Activated T-cell treated with anti-CD3 and anti-CD28 coated beads for 4 hours (primary cell): ENCODE data around the gene CACNA1E.
"Not testable (repeated sequence)": the region's sequence is repeated elsewhere in the genome, so short reads cannot be mapped to it uniquely, and the experiment has no call there.

ENCODE experiments used
- DNase-seq: peaks from one replicate; pipeline ENCODE4 v3.0.0-alpha.2; 2020

Gene CACNA1E

DNA sequence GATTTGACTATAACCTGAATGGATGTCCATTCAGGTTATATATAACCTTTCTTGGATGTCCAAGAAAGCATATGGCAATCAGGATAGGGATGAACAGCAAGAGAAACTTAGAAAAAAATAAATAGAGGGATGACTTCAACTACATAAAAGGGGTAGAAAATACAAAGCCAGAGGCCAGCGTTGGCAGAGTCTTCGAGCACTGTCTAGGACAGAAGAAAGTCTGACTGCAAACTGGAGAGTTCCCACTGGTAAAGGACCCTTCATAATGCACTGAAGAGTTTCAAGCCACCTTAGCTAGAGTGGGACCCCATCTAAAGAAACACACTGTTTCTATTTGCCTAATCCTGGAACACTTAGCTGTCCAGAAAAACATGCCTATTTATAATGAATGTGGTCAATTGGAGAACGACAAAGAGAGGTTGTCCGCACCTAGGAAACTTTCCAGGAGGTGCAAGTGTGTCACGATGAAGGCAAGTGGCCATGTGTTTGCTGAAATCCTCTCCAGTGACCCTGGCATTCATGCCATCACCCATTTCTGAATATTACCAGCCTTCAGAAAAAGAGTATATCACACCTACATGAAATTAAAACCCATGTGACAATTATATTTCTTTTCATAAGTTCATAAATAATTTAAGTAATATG lies 362.8 kb downstream of the CACNA1E start:
- DNase-seq: no peak

DNA sequence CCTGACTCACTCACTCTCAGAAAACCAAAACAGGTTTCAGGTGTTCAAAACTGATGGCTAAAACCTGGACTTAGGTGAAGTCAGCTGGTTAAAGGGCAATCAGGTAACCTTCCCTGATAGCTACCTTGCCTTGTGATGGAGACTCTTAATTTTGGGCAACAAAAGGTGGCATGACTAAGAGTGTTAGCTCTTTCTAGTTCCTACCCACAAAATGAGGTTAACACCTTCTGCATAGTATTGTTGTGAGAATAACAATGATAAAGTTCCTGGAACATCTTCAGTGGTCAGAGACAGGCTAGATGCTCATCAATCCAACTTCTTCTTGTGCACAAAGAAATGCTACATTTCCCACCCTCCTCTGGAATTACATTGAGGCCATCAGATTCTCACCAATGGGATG lies 363.4 kb downstream of the CACNA1E start:
- no peak for DNase-seq

GRCh38 chr1:181849071-181849470 lies 365.8 kb downstream of the CACNA1E start:
- DNase-seq: no peak

- not testable (repeated sequence) for DNase-seq
These were observed 370.9 kb downstream of the CACNA1E start for GRCh38 chr1:181854212-181854611.

DNA sequence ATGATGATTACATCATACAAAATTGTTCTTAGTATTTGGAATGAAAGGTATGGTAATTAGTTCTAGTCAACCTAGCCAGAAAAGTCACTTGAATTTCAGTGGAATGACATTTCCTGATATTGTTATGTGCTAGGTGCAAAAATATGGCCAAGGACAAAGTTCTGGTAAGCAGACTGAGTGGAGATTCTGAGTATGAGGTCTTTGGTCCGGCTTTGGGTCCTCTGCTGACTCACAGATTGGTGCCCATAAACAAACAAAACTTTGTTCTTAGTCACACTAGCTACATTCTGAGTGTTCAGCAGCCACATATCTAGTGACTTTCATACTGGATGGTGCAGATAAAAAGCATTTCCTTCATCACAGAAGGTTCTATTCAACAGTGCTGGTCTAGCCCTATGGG lies 372.1 kb downstream of the CACNA1E start:
- no peak for DNase-seq
